NCI-H226 (cell line): ENCODE data around the gene COL17A1.

Experiments
- DNase-seq: peaks from one replicate; pipeline ENCODE4 v3.0.0-alpha.2; 2015

The COL17A1 gene

DNA sequence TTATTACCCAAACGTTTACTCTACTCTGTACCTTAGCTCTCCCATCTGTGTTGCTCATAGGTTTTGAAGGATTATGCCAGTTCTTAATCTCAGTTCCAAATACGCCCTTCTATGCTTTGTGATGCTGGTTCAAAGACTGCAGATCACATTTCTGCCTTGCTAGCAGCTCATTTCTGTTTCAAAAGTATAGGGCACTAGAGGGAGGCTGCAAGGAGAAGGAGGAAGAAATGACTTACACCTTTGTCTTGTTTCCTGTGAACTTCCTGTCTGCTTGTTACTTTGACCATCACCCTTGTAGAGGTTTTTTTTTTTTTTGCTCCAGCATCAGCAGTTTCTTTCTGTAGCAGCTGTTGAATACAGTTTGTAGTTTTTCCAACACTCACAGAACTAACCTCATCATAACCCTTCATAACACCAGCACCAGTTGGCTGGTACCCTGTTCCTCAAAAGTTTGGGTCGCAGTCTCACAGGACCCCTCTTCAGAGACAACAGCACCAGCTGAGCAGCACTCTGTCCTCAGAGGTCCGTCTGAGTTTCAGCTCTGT, 102.2 kb downstream of the COL17A1 start:
- no peak for DNase-seq

- DNase-seq: no peak
Observed at GRCh38 chr10:103982639-103983038, 103.0 kb downstream of the COL17A1 start.
